ENCODE measurements around the gene BHLHE23. TPM values are rescaled to one million over a fixed set of nuclear protein-coding genes. Genes with fewer than 3 reads are reported as not detected.

The BHLHE23 gene
- total RNA-seq: not detected in 2 replicates

GRCh38 chr20:63006540-63007359 is at the start of gene BHLHE23:
Gene BHLHE23 (minus strand): TSS chr20:63006964. CDS start chr20:63006774, 190 bp downstream.

Other genes with a start within 250 kb of the BHLHE23 start
- gene MRGBP, start 210.5 kb downstream of the BHLHE23 start, total RNA-seq: 11.3 and 14.3 TPM in 2 replicates
- gene OGFR, start 202.1 kb downstream of the BHLHE23 start, total RNA-seq: 34.5 and 39.6 TPM in 2 replicates
- 0.49 and 7.9 TPM in 2 replicates for gene COL9A3, start 189.9 kb downstream of the BHLHE23 start, total RNA-seq
- gene TCFL5, start 145.1 kb downstream of the BHLHE23 start, total RNA-seq: 5.2 and 6.3 TPM in 2 replicates
- 26.6 and 30.8 TPM in 2 replicates for gene DIDO1, start 80.5 kb downstream of the BHLHE23 start, total RNA-seq
- 20.2 and 26.9 TPM in 2 replicates for gene GID8, start 68.8 kb downstream of the BHLHE23 start, total RNA-seq
- gene SLC17A9, start 54.3 kb downstream of the BHLHE23 start, total RNA-seq: 12.5 and 33.6 TPM in 2 replicates
- 27.2 and 37.1 TPM in 2 replicates for gene YTHDF1, start 209.2 kb upstream of the BHLHE23 start, total RNA-seq
- 2.3 and 3.8 TPM in 2 replicates for gene BIRC7, start 228.9 kb upstream of the BHLHE23 start, total RNA-seq
- gene NKAIN4, start 247.5 kb upstream of the BHLHE23 start, total RNA-seq: 20.0 and 213 TPM in 2 replicates

All from mesangial cell (primary cell).